OCI-LY3 (cell line): ENCODE data around the gene MGARP.
"Not testable (repeated sequence)": the region's sequence is repeated elsewhere in the genome, so short reads cannot be mapped to it uniquely, and the experiment has no call there.

Source experiments
- CTCF ChIP-seq: fragments of 200-600, 300-600 bp; sonication (generic); IDR thresholded peaks from 2 replicates; pipeline ENCODE4 v1.5.1; 2014; ENCODE audit warnings: antibody characterized with exemption, low read length, low read depth
- EZH2phosphoT487 ChIP-seq: fragments of 200-600 bp; shearing (Covaris generic); IDR thresholded peaks from 2 replicates; pipeline ENCODE4 v1.6.1; 2018; ENCODE audit warnings: antibody characterized with exemption, mixed run types, low read depth

GRCh38 chr4:139322541-139322940, 42.5 kb upstream of the MGARP start:
- TF ChIP-seq CTCF, EZH2phosphoT487: not testable (repeated sequence)
